GM12801 (cell line): Measurements from ENCODE around the gene IQSEC3.

ENCODE experiments used
- CTCF ChIP-seq: IDR thresholded peaks from one replicate; pipeline ENCODE4 v1.5.1; 2011; ENCODE audit warnings: control low read depth; ENCODE audit not compliant: insufficient read length; ENCODE audit errors: extremely low read depth

Gene IQSEC3

GRCh38 chr12:178829-179109 is 112.2 kb downstream of the IQSEC3 start:
- TF ChIP-seq CTCF = no peak

DNA sequence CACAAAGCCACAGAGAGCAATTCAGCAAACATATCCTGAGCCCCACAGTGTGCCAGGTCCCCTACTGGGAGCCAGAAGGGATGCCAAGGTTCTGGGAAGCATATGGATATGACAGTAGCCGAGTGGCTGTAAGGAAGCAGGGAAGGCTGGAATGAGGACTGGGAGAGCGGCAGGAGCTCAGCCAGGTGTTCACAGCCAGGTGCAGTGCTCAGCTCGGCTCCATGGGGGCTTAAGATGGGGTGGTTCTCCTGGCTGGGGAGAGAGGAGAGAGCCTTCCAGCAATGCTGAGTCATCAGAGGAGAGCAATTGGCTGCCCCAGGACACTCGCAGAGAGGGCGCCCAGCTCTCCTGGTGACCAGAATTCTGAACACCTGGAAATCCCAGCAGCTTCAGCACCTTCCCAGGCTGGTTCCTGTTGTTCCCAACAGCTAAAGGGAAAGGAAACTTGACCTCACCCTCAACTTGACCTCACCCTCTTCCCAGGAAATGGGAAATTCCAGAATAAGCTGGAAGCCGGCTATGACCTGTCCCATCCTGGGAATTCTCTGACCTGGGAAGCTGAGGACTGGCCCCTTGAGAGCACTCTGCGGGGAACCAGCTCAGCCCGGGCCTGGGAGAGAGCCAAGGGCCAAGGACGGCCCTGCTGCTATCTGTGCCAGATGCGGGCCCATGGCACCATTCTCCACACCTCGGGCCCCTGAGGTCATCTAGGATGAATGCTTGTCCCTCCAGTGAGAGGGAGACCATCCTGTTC is 112.7 kb downstream of the IQSEC3 start:
- no peak for TF ChIP-seq CTCF

DNA sequence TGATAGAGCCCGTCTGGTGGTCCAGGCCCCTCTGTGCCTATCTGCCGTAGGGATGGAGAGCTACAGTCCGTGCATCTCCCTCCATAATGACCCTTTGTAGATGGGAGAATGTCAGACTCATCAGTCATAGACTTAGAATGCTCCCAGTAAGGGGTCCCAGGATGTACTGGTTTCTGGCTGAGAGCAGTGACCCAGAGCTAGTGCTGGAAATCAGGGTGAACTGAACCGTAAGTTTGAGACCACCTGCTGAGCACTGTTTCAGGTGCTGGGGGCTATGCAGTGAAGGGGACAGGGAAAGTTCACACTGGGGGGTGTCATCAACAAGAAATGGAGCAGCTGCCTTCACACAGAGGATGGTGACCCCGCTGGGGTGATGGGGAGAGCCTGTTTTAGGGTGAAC is 113.3 kb downstream of the IQSEC3 start:
- no peak for TF ChIP-seq CTCF

DNA sequence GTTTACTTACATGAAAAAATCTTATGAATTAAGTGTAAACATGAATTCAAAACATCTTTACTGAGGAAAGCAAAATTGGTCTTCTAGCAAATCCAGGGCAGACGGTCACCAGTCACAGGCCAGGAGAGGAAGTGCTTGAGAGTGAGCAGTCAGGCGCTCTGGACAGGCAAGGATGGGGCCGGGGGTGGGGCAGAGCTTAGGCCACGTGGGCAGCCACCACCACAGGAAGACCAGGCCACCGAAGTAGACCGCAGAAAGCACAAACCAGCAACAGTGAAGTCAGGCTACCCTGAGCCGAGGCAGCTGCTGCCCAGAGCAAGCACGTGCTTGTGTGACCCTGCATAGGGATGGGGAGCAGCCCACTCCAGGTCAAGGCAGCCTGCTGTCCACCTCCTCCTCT is 113.9 kb downstream of the IQSEC3 start:
- no peak for TF ChIP-seq CTCF

GRCh38 chr12:181921-182320 is 115.4 kb downstream of the IQSEC3 start:
- TF ChIP-seq CTCF = no peak

DNA sequence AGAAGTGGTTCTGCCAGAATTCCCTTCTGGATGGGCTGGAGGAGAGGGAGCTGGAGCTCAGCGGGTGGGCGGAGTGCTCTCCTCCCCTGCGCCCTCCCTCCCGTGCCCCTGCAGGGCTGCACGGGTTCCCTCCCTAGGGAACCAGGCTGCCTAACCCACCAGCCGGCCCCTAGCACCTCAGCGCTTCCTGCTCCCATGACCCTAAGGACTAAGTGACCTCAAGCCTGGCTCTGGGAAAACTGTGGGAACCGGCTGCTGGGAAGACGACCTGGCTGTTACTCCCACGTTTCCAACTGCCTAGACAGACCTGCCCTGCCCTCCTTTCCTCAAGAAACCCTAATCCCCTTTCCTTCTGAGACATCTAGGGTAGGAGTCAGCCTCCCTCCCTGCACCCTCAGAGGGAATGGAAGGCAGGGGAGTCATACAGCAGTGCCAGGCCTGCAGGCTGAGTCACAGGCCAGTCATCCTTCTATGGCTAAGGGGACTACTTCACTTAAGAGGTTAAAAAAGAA is 115.9 kb downstream of the IQSEC3 start:
- TF ChIP-seq CTCF = no peak

DNA sequence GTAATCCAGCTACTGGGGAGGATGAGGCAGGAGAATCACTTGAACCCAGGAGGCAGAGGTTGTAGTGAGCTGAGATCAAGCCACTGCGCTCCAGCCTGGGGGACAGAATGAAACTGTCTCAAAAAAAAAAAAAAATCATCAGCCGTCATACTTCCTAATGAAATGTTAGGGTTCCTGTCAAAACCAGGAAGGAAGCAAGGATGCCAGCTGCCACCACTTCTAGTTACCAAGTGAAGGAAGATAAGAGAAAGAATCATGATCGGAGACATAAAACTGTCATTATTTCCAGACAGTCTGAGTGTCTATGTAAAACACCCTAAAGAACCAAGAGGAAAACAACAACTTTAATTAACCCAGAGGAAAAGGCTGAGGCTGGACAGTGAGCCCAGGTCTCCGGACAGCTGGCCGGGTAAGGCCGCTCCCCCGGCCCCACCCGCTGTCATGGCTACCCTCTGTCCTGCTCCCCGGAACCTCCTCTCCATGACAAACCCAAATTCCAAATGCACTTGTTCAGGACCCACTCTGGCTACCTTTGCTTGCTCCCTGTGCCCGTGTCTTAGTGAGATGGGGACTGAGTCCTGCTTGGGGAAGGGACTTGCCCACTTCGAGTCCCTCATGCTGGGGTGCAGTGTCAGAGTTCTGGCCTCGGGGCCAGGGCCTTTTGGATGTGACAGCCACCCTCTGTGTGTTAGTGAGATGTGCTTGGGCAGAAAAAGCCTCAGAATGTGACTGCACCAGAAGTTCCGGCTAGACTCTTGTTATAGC is 118.4 kb downstream of the IQSEC3 start:
- no peak for TF ChIP-seq CTCF
